DOHH2 (cell line): ENCODE measurements around the gene MS4A2.

Source experiments
- CTCF ChIP-seq: fragments of 200-600 bp; sonication (generic); IDR thresholded peaks from one replicate; pipeline ENCODE4 v1.5.1; 2014; ENCODE audit warnings: antibody characterized with exemption, mild to moderate bottlenecking, low read depth, low read length; ENCODE audit not compliant: poor library complexity, severe bottlenecking
- EZH2phosphoT487 ChIP-seq: fragments of 200-600 bp; sonication (generic); IDR thresholded peaks from 2 replicates; pipeline ENCODE4 v1.6.1; 2017; ENCODE audit warnings: borderline replicate concordance, mild to moderate bottlenecking, antibody characterized with exemption, low read length, moderate library complexity, mixed read lengths

- TF ChIP-seq CTCF (no peak), EZH2phosphoT487 (no peak)
These were observed 41.4 kb downstream of the MS4A2 start for GRCh38 chr11:60129853-60130252.
